Adipocyte (in vitro differentiated cells): ENCODE measurements around the gene SETD1B.
"Not testable (repeated sequence)": the region's sequence is repeated elsewhere in the genome, so short reads cannot be mapped to it uniquely, and the experiment has no call there.

ENCODE experiments used
- DNase-seq: peaks from one replicate; pipeline ENCODE4 v3.0.0-alpha.2; 2015; ENCODE audit warnings: low read depth
- H3K27me3 ChIP-seq: replicated peaks from 2 replicates; pipeline ENCODE4 v1.7.0; 2013; ENCODE audit warnings: mild to moderate bottlenecking, low read length, moderate library complexity; ENCODE audit not compliant: control insufficient read depth, insufficient read depth
- H3K36me3 ChIP-seq: 2 replicates; pipeline ENCODE4 v1.7.0; 2013; ENCODE audit warnings: low read length, mild to moderate bottlenecking, moderate library complexity; ENCODE audit not compliant: control insufficient read depth, insufficient read depth, severe bottlenecking
- H3K4me1 ChIP-seq: 2 replicates; pipeline ENCODE4 v1.7.0; 2013; ENCODE audit warnings: mild to moderate bottlenecking, low read length, moderate library complexity; ENCODE audit not compliant: control insufficient read depth, insufficient read depth
- H3K4me3 ChIP-seq: 2 replicates; pipeline ENCODE4 v1.7.0; 2013; ENCODE audit warnings: mild to moderate bottlenecking, low read length, moderate library complexity
- H3K9ac ChIP-seq: 2 replicates; pipeline ENCODE4 v1.7.0; 2013; ENCODE audit warnings: mild to moderate bottlenecking, low read length, moderate library complexity
- H3K9me3 ChIP-seq: 2 replicates; pipeline ENCODE4 v1.7.0; 2013; ENCODE audit warnings: mild to moderate bottlenecking, low read length, moderate library complexity; ENCODE audit not compliant: control insufficient read depth

The SETD1B gene

DNA sequence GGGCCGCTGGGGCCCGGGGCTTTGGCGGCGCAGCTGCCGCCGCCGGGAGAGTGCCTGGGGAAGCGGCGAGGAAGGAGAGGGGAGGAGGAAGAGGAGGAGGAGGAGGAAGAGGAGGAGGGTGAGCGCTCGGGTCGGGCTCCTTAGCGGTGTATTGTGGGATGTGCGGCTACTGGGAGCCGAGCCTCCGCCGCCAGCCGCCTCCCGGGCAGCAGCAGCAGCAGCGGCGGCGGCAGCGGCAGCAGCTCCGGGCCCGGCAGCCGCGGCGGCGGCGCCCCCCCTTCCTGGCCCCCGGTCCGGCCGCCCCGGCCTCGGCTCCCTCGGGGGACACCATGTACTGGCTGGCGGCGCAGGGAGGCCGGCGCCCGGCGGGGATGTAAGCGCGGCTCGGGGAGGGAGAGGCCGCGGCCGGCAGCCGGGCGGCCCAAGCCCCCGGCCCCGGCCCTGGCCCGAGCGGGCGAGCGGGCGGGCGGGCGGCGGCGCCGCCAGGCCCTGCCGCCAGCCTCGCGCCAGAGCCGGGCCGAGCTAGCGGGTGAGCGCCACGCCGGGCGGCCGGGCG, at the start of gene SETD1B:
TSS of gene SETD1B (plus strand) at position 149 of the 556 bp plus-strand sequence. CDS start 729 bp downstream, outside the sequence.
- peak; percentile 67 for DNase-seq
- Histone ChIP-seq H3K4me3 (peak within 1 kb of the TSS; percentile 92), H3K9me3 (no peaks in the 10 kb centered on the region), H3K4me1 (peaks cover 23% of the 10 kb centered on the region), H3K9ac (peak within 1 kb of the TSS; percentile 100), H3K36me3 (peaks cover 11% of the 10 kb centered on the region), H3K27me3 (no peaks in the 10 kb centered on the region)

DNA sequence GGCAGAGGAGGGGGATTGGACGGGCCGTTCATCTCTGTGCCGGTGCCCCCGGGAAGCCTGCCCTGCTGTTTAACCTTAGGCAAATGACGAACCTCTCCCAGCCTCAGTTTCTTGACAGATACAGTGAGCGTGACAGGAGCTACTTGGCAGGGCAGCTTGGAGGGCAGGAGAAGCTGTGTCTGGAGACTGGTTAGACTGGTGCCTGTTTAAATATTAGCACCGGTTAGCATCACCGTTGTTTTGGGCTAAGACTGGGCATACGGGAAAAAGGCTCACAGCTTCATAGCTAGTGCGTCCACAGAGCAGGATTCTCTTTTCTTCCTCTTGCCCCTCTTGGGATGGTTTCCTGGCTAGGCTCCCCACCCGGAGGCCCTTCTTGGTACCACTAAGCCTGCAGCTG, 49.0 kb upstream of the SETD1B start:
- Histone ChIP-seq H3K4me3 (no peak overlapping the region), H3K4me1 (peaks cover 3% of the 10 kb centered on the region), H3K36me3 (no peaks in the 10 kb centered on the region), H3K9me3 (no peaks in the 10 kb centered on the region), H3K9ac (no peak overlapping the region), H3K27me3 (no peaks in the 10 kb centered on the region)
- DNase-seq = no peak

DNA sequence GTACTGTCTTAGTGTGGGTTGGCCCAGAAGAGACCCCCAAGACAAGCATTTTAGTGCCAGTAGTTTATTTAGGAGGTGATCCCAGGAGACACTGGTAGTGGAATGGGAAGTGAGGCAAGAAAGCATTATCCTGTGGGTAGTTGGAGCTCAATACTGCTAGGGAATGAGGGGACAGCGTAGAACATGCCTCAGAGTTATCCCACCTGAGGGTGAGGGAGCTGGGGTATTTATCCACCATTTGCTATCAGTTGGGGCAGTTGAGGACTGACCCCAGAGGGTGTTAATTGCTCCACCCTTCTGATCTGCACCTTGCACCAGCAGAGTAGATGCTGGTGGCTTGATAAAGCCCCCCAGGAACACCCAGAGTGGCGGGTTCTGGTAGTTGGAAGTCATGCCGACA, 48.2 kb upstream of the SETD1B start:
- peaks cover 3% of the 10 kb centered on the region for H3K4me1 ChIP-seq
- no peak for DNase-seq
- no peak overlapping the region for H3K9ac ChIP-seq
- no peak overlapping the region for H3K4me3 ChIP-seq
- no peaks in the 10 kb centered on the region for H3K9me3 ChIP-seq
- no peaks in the 10 kb centered on the region for H3K36me3 ChIP-seq
- H3K27me3 ChIP-seq = no peaks in the 10 kb centered on the region

DNA sequence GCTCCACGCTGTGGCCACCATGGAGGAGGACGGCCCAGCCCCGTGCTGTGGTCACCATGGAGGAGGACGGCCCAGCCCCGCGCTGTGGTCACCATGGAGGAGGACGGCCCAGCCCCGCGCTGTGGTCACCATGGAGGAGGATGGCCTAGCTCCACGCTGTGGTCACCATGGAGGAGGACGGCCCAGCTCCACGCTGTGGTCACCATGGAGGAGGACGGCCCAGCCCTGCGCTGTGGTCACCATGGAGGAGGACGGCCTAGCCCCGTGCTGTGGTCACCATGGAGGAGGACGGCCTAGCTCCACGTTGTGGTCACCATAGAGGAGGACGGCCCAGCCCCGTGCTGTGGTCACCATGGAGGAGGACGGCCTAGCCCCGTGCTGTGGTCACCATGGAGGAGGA, 45.3 kb upstream of the SETD1B start:
- not testable (repeated sequence) for H3K36me3 ChIP-seq, H3K9ac ChIP-seq, H3K4me1 ChIP-seq, H3K4me3 ChIP-seq, H3K27me3 ChIP-seq, H3K9me3 ChIP-seq, DNase-seq

DNA sequence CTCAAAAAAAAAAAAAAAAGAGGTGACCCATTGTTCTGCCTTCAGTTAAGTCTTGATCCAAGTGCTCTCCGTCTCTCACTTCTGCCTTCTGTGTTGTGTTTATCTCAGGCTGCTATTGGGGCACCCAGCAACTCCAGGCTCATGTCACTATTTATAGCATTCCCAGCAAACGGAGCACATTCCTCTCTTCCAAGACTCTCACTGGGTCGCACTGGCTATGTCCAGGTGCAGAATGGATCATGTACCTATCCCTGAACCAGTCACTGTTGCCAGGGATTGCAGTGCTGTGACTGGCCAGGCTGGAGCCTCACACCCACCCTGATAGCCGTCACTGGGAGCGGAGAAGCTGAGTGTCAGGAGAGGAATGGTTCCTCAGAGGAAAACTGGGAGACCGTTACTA, 41.5 kb upstream of the SETD1B start:
- Histone ChIP-seq H3K4me1 (peaks cover 20% of the 10 kb centered on the region), H3K36me3 (no peaks in the 10 kb centered on the region), H3K4me3 (no peak overlapping the region), H3K9me3 (no peaks in the 10 kb centered on the region), H3K27me3 (no peaks in the 10 kb centered on the region), H3K9ac (no peak overlapping the region)
- DNase-seq = no peak

- no peaks in the 10 kb centered on the region for H3K27me3 ChIP-seq
- DNase-seq = no peak
- peaks cover 33% of the 10 kb centered on the region for H3K4me1 ChIP-seq
- H3K9me3 ChIP-seq = no peaks in the 10 kb centered on the region
- H3K9ac ChIP-seq = no peak overlapping the region
- no peak overlapping the region for H3K4me3 ChIP-seq
- H3K36me3 ChIP-seq = no peaks in the 10 kb centered on the region
These were observed 39.0 kb upstream of the SETD1B start for GRCh38 chr12:121764808-121765207.

DNA sequence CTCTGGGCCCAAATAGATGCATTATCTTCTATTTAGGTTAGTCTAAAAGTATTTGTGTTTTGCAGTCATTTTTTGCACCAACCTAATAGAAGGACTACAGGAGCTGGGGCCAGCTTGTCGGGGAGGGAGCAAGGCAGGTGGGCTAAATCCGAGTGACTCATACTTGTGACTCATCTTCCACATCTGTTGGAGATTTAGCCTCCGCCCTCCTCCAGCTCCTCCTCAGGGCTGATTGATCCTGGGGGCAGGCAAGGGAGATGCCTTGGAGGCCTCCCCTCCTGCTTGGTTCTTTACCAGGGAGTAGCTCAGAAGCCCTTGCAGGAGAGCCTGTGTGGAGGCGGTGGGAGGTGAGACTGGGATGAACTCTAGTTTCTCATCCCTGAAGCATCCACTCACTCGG, 38.2 kb upstream of the SETD1B start:
- Histone ChIP-seq H3K9ac (no peak overlapping the region), H3K4me1 (peaks cover 33% of the 10 kb centered on the region), H3K9me3 (no peaks in the 10 kb centered on the region), H3K4me3 (no peak overlapping the region), H3K36me3 (no peaks in the 10 kb centered on the region), H3K27me3 (no peaks in the 10 kb centered on the region)
- DNase-seq = peak; percentile 83

DNA sequence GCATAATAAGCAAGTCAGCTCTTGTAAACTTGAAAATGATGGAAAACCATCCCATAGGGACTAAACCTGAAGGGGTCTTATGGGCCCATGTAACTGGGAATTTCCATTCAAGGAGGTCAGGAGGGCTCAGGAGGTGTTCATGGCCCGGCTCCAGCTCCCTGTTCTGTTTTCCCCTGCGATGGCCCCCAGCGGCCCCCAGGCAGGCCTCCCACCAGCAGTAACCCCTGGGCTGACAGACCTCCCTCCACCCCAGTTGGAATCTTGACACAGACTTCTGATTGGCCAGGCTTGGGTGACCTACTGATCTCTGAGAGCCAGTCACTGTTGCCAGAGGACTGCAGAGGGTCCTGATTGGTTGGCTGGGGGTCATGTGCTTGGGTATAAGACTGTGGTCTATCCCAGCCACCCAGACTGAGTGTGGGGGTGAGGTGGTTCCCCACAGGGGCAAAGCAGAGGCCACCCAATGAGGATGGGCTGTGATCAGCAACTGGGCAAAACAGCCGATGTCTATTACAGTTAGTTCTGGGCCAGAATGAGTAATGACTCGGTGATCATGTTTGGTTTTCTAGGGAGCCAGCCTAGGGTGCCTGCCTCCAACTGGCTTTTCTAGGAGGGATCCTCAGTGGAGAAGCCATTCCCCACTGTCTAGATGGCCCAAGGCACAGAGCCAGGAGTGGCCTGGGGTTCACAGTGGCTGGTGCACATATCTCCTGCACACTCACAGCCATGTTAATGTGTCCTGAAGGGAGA, 37.3 kb upstream of the SETD1B start:
- no peak overlapping the region for H3K9ac ChIP-seq
- no peak overlapping the region for H3K4me3 ChIP-seq
- H3K4me1 ChIP-seq = peaks cover 37% of the 10 kb centered on the region
- no peaks in the 10 kb centered on the region for H3K36me3 ChIP-seq
- H3K9me3 ChIP-seq = no peaks in the 10 kb centered on the region
- no peak for DNase-seq
- H3K27me3 ChIP-seq = no peaks in the 10 kb centered on the region

- Histone ChIP-seq H3K4me1 (peaks cover 41% of the 10 kb centered on the region), H3K9me3 (no peaks in the 10 kb centered on the region)
- DNase-seq = peak; percentile 67
These were observed 36.2 kb upstream of the SETD1B start for GRCh38 chr12:121767525-121768016.

DNA sequence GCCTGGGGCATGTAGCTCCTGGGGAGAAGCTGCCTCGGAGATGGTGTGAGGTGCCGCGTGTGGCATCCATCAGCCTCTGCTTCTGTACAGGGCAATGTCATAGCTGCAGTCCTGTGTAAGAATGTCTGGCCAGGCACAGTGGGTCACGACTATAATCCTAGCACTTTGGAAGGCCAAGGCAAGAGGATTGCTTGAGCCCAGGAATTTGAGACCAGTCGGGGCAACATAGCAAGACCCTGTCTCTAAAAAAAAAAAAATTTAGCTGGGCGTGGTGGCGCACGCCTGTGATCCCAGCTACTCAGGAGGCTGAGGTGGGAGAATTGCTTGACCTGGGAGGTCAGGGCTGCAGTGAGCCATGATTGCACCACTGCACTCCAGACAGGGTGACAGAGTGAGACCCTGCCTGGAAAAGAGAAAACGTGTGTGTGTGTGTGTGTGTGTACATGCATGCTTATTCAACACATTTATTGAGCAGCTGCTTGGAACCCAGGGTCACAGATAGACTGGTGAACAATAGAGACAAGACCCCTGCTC, 34.4 kb upstream of the SETD1B start:
- H3K9me3 ChIP-seq = no peaks in the 10 kb centered on the region
- H3K27me3 ChIP-seq = no peaks in the 10 kb centered on the region
- no peaks in the 10 kb centered on the region for H3K36me3 ChIP-seq
- peaks cover 41% of the 10 kb centered on the region for H3K4me1 ChIP-seq
- no peak overlapping the region for H3K9ac ChIP-seq
- H3K4me3 ChIP-seq = no peak overlapping the region
- DNase-seq = no peak

More at GRCh38 chr12:121767525-121768016, 36.2 kb upstream of the SETD1B start:
- Histone ChIP-seq H3K27me3 (no peaks in the 10 kb centered on the region), H3K36me3 (no peaks in the 10 kb centered on the region), H3K4me3 (peak overlapping the region; percentile 43), H3K9ac (peak overlapping the region; percentile 55)

- Histone ChIP-seq H3K27me3 (no peaks in the 10 kb centered on the region), H3K9me3 (no peaks in the 10 kb centered on the region), H3K4me3 (no peak overlapping the region), H3K9ac (no peak overlapping the region), H3K4me1 (peaks cover 41% of the 10 kb centered on the region), H3K36me3 (no peaks in the 10 kb centered on the region)
- DNase-seq = no peak
These were observed 33.9 kb upstream of the SETD1B start for GRCh38 chr12:121769831-121770301.
